Measurements from ENCODE around the gene TRIM67.

- TF ChIP-seq CTCF (IDR thresholded peaks at IDR 0.05): no peak
- TF ChIP-seq POLR2A (IDR thresholded peaks at IDR 0.05): no peak
- TF ChIP-seq POLR2AphosphoS5 (IDR thresholded peaks at IDR 0.05): no peak
- TF ChIP-seq EP300 (IDR thresholded peaks at IDR 0.05): no peak
Observed at GRCh38 chr1:231242516-231243198, 80.8 kb downstream of the TRIM67 start.
